Breast epithelium (tissue), 4 donors: ENCODE data around the gene TXLNB. TPM values are rescaled to one million over a fixed set of nuclear protein-coding genes. Genes with fewer than 3 reads are reported as not detected.
"Not testable (repeated sequence)": the region's sequence is repeated elsewhere in the genome, so short reads cannot be mapped to it uniquely, and the experiment has no call there.

Experiments used
- DNase-seq, 2 donors: peaks; one replicate each; pipeline ENCODE4 v3.0.0-alpha.2; 2019; ENCODE audit warnings: low spot score in 2 of 2
- H3K27ac ChIP-seq, 2 donors: fragments of 200-600 bp; sonication (generic) in 1 of 2; one replicate each; pipeline ENCODE4 v1.5.1; 2016 to 2019; ENCODE audit warnings: mild to moderate bottlenecking in 1 of 2
- H3K27me3 ChIP-seq, 2 donors: fragments of 200-600 bp; sonication (generic) in 1 of 2; one replicate each; pipeline versions ENCODE4 v1.5.1 to v1.6.0; 2017 to 2019; ENCODE audit warnings: control low read depth in 1 of 2, mild to moderate bottlenecking in 1 of 2
- H3K36me3 ChIP-seq: fragments of 200-600 bp; one replicate; pipeline ENCODE4 v1.5.1; 2019
- H3K4me1 ChIP-seq, 2 donors: fragments of 200-600 bp; sonication (generic); one replicate each; pipeline ENCODE4 v1.5.1; 2016 to 2019; ENCODE audit warnings: control low read depth in 1 of 2
- H3K4me3 ChIP-seq, 3 donors: fragments of 200-600 bp; sonication (generic); 1 replicate in 2 of 3; 2 replicates in 1 of 3; pipeline ENCODE4 v1.5.1; 2016 to 2019; ENCODE audit warnings: mild to moderate bottlenecking in 3 of 3, moderate library complexity in 2 of 3
- H3K9me3 ChIP-seq, 2 donors: fragments of 200-600 bp; sonication (generic) in 1 of 2; one replicate each; pipeline ENCODE4 v1.5.1; 2016 to 2019; ENCODE audit warnings: control low read depth in 1 of 2
- CTCF ChIP-seq, 3 donors: fragments of 450-650 bp; IDR thresholded peaks; one replicate each; pipeline ENCODE4 v1.5.1; 2016 to 2017; ENCODE audit warnings: antibody characterized with exemption in 3 of 3, mild to moderate bottlenecking in 3 of 3, moderate library complexity in 3 of 3
- POLR2A ChIP-seq: fragments of 450-650 bp; IDR thresholded peaks from one replicate; pipeline ENCODE4 v1.6.1; 2016; ENCODE audit warnings: antibody characterized with exemption, mild to moderate bottlenecking, moderate library complexity
- POLR2AphosphoS5 ChIP-seq, 3 donors: sonication (generic); formaldehyde crosslinking; IDR thresholded peaks; one replicate each; pipeline ENCODE4 v1.6.1; 2017; ENCODE audit warnings: antibody characterized with exemption in 3 of 3
- intact Hi-C: fragments of 100-400 bp; cut with DNase I; formaldehyde crosslinking; loops from one replicate; pipeline ENCODE4 v1.15.1; 2023; ENCODE audit warnings: low total_unique reads
- total RNA-seq, 3 donors: library from RNA; depleted of rRNA; stranded (reverse); fragments of >200 nt; gene quantifications; one replicate each; pipeline ENCODE4 v1.1.0, GENCODE V29; 2016

The TXLNB gene
- total RNA-seq, 3 donors from 2014 or later, result 0.96 to 2.9 (median 2.5) TPM

- TF ChIP-seq POLR2AphosphoS5 (IDR thresholded peaks at IDR 0.05), result no peak
- no peak for TF ChIP-seq POLR2A
- TF ChIP-seq CTCF (IDR thresholded peaks at IDR 0.05), result no peak
- Histone ChIP-seq H3K27me3 (no peaks in the 10 kb centered on the region), H3K36me3 (no peaks in the 10 kb centered on the region), H3K27ac (no peak overlapping the region), H3K4me1 (no peaks in the 10 kb centered on the region), H3K4me3 (no peak overlapping the region), H3K9me3 (peaks cover 0 to 6% of the 10 kb centered on the region in 2 donors)
- intact Hi-C loops, result no loop called here
- DNase-seq, result no peak
Observed at GRCh38 chr6:139239064-139239463, 52.7 kb downstream of the TXLNB start.

GRCh38 chr6:139236105-139236504 lies 55.7 kb downstream of the TXLNB start:
- Histone ChIP-seq H3K9me3 (peaks cover 0 to 6% of the 10 kb centered on the region in 2 donors), H3K4me1 (no peaks in the 10 kb centered on the region), H3K36me3 (no peaks in the 10 kb centered on the region), H3K27ac (no peak overlapping the region), H3K4me3 (no peak overlapping the region), H3K27me3 (no peaks in the 10 kb centered on the region)
- DNase-seq, result no peak
- no peak for TF ChIP-seq POLR2A
- TF ChIP-seq POLR2AphosphoS5 (IDR thresholded peaks at IDR 0.05), result no peak
- no peak for TF ChIP-seq CTCF (IDR thresholded peaks at IDR 0.05)
- intact Hi-C loops, result no loop called here

GRCh38 chr6:139235661-139236060 lies 56.1 kb downstream of the TXLNB start:
- no peak for TF ChIP-seq POLR2AphosphoS5 (IDR thresholded peaks at IDR 0.05)
- TF ChIP-seq CTCF (IDR thresholded peaks at IDR 0.05), result no peak
- no peak for TF ChIP-seq POLR2A
- no peak overlapping the region for H3K27ac ChIP-seq
- H3K4me3 ChIP-seq, result no peak overlapping the region
- no peaks in the 10 kb centered on the region for H3K36me3 ChIP-seq
- H3K4me1 ChIP-seq, result no peaks in the 10 kb centered on the region
- no peak for DNase-seq
- H3K27me3 ChIP-seq, result no peaks in the 10 kb centered on the region
- intact Hi-C loops, result no loop called here
- peaks cover 0 to 6% of the 10 kb centered on the region in 2 donors for H3K9me3 ChIP-seq

- H3K36me3 ChIP-seq, H3K27ac ChIP-seq, intact Hi-C loops, H3K27me3 ChIP-seq, H3K4me3 ChIP-seq, H3K9me3 ChIP-seq, H3K4me1 ChIP-seq, DNase-seq: not testable (repeated sequence)
Observed at GRCh38 chr6:139234193-139234592, 57.6 kb downstream of the TXLNB start.

- no peak for DNase-seq
Observed at GRCh38 chr6:139231206-139231605, 60.6 kb downstream of the TXLNB start.

More at GRCh38 chr6:139231206-139231605, 60.6 kb downstream of the TXLNB start:
- H3K27ac ChIP-seq, result no peak overlapping the region
- peaks cover 0 to 6% of the 10 kb centered on the region in 2 donors for H3K9me3 ChIP-seq
- H3K4me1 ChIP-seq, result no peaks in the 10 kb centered on the region
- H3K36me3 ChIP-seq, result no peaks in the 10 kb centered on the region
- H3K27me3 ChIP-seq, result no peaks in the 10 kb centered on the region
- TF ChIP-seq POLR2AphosphoS5 (IDR thresholded peaks at IDR 0.05) (no peak), POLR2A (no peak), CTCF (IDR thresholded peaks at IDR 0.05) (no peak)
- H3K4me3 ChIP-seq, result no peak overlapping the region
- intact Hi-C loops, result no loop called here
